ENCODE measurements around the gene MGAT5. TPM values are rescaled to one million over a fixed set of nuclear protein-coding genes. Genes with fewer than 3 reads are reported as not detected.

Gene MGAT5
- total and polyA plus RNA-seq, 4 donors = 3.6 to 53.7 (median 31.3) TPM

DNA sequence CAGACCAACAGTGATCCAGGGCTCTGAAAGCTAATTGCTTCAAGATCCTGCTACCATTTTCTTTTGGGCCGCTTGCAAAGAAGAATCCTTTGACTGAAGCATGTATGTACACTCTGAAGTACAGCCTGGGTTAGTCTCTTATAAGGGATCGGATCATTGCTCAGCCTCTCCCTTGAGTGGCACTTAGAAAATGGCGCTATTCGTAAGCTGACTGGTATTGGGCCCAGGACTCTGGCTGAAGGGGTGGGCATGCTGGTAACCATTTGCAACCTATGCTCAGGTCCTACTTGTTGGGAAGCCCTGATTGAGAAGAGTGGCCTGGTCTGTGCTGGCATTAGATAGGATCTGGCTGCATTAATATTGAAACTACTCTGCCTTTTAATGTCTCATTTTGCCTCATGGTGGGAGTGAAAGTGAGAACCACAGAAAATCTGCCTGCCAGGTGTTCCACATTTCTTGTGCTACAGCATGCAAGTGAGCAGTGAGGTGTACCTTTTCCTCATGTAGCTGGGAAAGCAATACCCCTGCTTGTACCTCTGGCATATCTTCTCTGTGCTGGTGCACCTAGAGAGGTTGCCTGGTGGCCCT is 661 bp upstream of the MGAT5 start:
- peaks cover 0 to 20% (median 0%) of the 10 kb centered on the region in 5 donors for H3K4me1 ChIP-seq (ENCODE audit: control insufficient read depth in 5 of 5, insufficient read depth in 5 of 5, low read length in 5 of 5)

DNA sequence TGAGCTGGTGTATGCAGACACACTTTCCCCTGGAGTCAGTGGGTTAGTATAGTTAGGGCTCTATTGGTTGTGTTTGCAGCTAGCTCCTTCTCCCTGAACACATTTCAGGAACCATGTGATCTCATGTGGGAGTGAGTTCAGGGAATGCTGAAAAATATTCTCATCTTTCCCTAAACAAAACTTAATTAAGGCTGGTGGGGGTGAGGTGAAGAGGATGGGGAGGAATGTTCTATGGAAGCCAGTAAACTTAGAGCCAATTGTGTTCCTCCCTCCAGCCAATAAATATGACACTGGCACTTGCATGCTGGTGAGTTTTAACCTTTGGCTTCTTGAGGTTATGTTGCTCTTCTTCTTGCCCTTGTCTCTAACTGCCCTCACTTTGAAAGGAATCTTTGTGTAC is 952 bp downstream of the MGAT5 start:
- DNase-seq (no peak), ATAC-seq (ENCODE audit: insufficient read depth, low FRiP score) (no peak)
- no peak overlapping the region for H3K27ac ChIP-seq (ENCODE audit: low read depth in 1 of 2, low read length in 1 of 2)
- H3K4me3 ChIP-seq = no peak overlapping the region
- peaks cover 0 to 7% (median 2%) of the 10 kb centered on the region in 4 donors for H3K36me3 ChIP-seq (ENCODE audit: control insufficient read depth in 4 of 4, insufficient read depth in 4 of 4, low read length in 4 of 4)
- peaks cover 0 to 2% (median 0%) of the 10 kb centered on the region in 4 donors for H3K9me3 ChIP-seq (ENCODE audit: control insufficient read depth in 4 of 4, insufficient read depth in 3 of 4, low read length in 3 of 4)
- no peak overlapping the region for H3K9ac ChIP-seq (ENCODE audit: insufficient read depth in 1 of 2, low read length in 2 of 2)
- H3K4me1 ChIP-seq (ENCODE audit: control insufficient read depth in 5 of 5, insufficient read depth in 5 of 5, low read length in 5 of 5) = peaks cover 0 to 27% (median 3%) of the 10 kb centered on the region in 5 donors
- H3K27me3 ChIP-seq (ENCODE audit: control insufficient read depth in 3 of 3, insufficient read depth in 3 of 3, low read length in 2 of 3) = no peaks in the 10 kb centered on the region
- TF ChIP-seq, protein P1, sequence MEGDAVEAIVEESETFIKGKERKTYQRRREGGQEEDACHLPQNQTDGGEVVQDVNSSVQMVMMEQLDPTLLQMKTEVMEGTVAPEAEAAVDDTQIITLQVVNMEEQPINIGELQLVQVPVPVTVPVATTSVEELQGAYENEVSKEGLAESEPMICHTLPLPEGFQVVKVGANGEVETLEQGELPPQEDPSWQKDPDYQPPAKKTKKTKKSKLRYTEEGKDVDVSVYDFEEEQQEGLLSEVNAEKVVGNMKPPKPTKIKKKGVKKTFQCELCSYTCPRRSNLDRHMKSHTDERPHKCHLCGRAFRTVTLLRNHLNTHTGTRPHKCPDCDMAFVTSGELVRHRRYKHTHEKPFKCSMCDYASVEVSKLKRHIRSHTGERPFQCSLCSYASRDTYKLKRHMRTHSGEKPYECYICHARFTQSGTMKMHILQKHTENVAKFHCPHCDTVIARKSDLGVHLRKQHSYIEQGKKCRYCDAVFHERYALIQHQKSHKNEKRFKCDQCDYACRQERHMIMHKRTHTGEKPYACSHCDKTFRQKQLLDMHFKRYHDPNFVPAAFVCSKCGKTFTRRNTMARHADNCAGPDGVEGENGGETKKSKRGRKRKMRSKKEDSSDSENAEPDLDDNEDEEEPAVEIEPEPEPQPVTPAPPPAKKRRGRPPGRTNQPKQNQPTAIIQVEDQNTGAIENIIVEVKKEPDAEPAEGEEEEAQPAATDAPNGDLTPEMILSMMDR (IDR thresholded peaks at IDR 0.05; ENCODE audit: control extremely low read depth, extremely low read depth) = no peak

More for the DNA sequence above, 661 bp upstream of the MGAT5 start:
- Histone ChIP-seq H3K9me3 (ENCODE audit: control insufficient read depth in 4 of 4, insufficient read depth in 3 of 4, low read length in 3 of 4) (peaks cover 0 to 2% (median 0%) of the 10 kb centered on the region in 4 donors), H3K27me3 (ENCODE audit: control insufficient read depth in 3 of 3, insufficient read depth in 3 of 3, low read length in 2 of 3) (no peaks in the 10 kb centered on the region), H3K36me3 (ENCODE audit: control insufficient read depth in 4 of 4, insufficient read depth in 4 of 4, low read length in 4 of 4) (peaks cover 0 to 7% (median 2%) of the 10 kb centered on the region in 4 donors), H3K9ac (ENCODE audit: insufficient read depth in 1 of 2, low read length in 2 of 2) (no peak overlapping the region), H3K4me3 (no peak overlapping the region), H3K27ac (ENCODE audit: low read depth in 1 of 2, low read length in 1 of 2) (no peak overlapping the region)
- ATAC-seq (ENCODE audit: insufficient read depth, low FRiP score) (no peak), DNase-seq (no peak)
- TF ChIP-seq, protein P1 (IDR thresholded peaks at IDR 0.05; ENCODE audit: control extremely low read depth, extremely low read depth) = no peak
- 92 to 97% methylated on average over 4 of the region's 4 CpGs for WGBS, 2 donors

DNA sequence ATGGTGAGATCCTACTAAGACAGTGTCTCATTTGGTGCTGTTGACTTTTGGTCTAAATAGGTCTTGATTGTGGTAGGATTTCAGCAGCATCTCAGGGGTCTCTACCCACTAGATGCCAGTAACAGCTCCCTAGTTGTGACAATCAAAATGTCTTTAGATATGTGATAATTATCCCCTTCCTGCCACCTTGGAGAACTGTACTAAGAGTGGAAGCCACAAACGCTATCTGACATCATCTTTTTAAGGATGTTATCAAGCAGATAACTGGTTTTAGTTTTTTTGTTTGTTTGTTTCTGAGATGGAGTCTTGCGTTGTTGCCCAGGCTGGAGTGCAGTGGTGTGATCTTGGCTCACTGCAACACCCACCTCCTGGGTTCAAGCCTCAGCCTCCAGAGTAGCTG is 3.1 kb downstream of the MGAT5 start:
- Histone ChIP-seq H3K27ac (ENCODE audit: low read depth in 1 of 2, low read length in 1 of 2) (no peak overlapping the region), H3K9me3 (ENCODE audit: control insufficient read depth in 4 of 4, insufficient read depth in 3 of 4, low read length in 3 of 4) (no peaks in the 10 kb centered on the region), H3K4me3 (no peak overlapping the region), H3K36me3 (ENCODE audit: control insufficient read depth in 4 of 4, insufficient read depth in 4 of 4, low read length in 4 of 4) (peaks cover 0 to 7% (median 3%) of the 10 kb centered on the region in 4 donors), H3K9ac (ENCODE audit: insufficient read depth in 1 of 2, low read length in 2 of 2) (no peak overlapping the region), H3K4me1 (ENCODE audit: control insufficient read depth in 5 of 5, insufficient read depth in 5 of 5, low read length in 5 of 5) (peaks cover 4 to 39% (median 7%) of the 10 kb centered on the region in 5 donors), H3K27me3 (ENCODE audit: control insufficient read depth in 3 of 3, insufficient read depth in 3 of 3, low read length in 2 of 3) (no peaks in the 10 kb centered on the region)
- TF ChIP-seq, protein P1 (IDR thresholded peaks at IDR 0.05; ENCODE audit: control extremely low read depth, extremely low read depth) = no peak
- no peak for DNase-seq
- ATAC-seq (ENCODE audit: insufficient read depth, low FRiP score) = no peak
- WGBS, 2 donors = 86 to 88% methylated on average over 2 of the region's 2 CpGs

DNA sequence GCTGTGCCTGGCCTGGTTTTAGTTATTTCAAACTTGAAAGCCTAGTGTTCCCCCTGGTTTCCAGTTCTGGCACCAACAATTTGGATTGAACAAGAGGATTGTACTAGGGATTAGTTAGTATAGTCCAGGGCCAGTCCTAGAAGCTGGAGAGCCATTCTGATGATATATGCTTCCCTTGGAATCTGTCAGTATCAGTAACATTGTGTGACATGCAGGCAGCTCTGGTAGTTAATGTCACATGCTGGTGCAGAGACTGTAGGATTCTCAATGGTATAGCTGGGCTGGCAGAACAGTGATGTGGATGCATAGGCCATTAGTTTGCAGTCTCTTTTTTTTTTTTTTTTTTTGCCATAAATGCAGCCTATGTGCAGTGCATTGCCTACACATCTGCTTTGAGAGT is 3.6 kb downstream of the MGAT5 start:
- Histone ChIP-seq H3K9me3 (ENCODE audit: control insufficient read depth in 4 of 4, insufficient read depth in 3 of 4, low read length in 3 of 4) (no peaks in the 10 kb centered on the region), H3K27ac (ENCODE audit: low read depth in 1 of 2, low read length in 1 of 2) (no peak overlapping the region), H3K27me3 (ENCODE audit: control insufficient read depth in 3 of 3, insufficient read depth in 3 of 3, low read length in 2 of 3) (no peaks in the 10 kb centered on the region), H3K36me3 (ENCODE audit: control insufficient read depth in 4 of 4, insufficient read depth in 4 of 4, low read length in 4 of 4) (peaks cover 0 to 7% (median 3%) of the 10 kb centered on the region in 4 donors), H3K9ac (ENCODE audit: insufficient read depth in 1 of 2, low read length in 2 of 2) (no peak overlapping the region), H3K4me1 (ENCODE audit: control insufficient read depth in 5 of 5, insufficient read depth in 5 of 5, low read length in 5 of 5) (peaks cover 4 to 37% (median 7%) of the 10 kb centered on the region in 5 donors), H3K4me3 (no peak overlapping the region)
- TF ChIP-seq, protein P1 (IDR thresholded peaks at IDR 0.05; ENCODE audit: control extremely low read depth, extremely low read depth) = no peak
- DNase-seq (no peak), ATAC-seq (ENCODE audit: insufficient read depth, low FRiP score) (no peak)
